ENCODE data around the gene CACNA1G. TPM values are rescaled to one million over a fixed set of nuclear protein-coding genes. Genes with fewer than 3 reads are reported as not detected.

Gene CACNA1G
- total and polyA plus RNA-seq, 2 donors from 2014 or later: 0.06 TPM; not detected in 1

DNA sequence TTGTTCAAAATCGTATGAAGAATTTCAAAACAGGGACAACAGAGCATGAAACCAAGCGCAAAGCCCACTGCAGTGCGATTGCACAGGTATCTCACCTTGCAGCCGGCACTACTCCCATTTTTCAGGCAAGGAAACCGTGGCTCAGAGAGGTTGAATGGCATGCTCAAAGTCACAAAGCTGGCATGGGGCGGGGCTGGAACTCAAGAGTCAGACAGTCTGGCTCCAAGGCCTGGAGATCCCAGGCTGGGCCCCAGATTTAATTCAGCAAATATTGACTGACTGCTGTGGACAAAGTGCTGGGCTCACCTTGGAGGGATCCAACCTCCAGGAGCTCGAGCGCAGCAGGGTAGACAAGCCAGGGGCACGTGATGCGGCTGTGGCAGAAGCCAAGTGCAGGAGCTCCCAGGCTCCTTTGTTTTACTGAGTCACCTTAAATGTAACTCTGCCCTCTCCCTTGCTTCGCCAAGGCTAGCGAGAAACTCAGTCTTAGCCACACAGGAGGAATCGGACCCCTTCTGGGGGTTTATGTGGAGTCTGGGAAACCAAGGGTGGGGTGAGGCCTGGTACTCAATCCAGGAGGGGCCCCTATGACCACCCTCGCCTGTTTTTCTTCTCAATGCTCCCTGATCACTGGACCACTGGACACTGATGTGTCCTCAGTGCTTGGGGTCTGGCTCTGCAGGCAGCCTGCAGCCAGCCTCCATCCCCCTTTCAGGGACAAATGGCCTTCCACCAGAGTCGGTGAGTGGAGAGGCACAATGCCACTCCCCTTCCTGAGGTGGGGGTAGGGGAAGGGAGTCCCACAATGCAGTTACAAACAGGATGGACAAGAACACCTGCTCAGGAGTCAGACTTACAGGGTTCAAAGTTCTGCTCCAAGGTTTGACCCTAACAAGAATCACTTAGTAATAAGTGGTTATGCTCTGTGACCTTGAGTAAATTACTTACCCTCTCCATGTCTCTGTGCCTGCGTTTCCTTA lies 17.4 kb upstream of the CACNA1G start:
- no peak for FAIRE-seq
- Histone ChIP-seq H3K4me1 (ENCODE audit: control insufficient read depth in 2 of 3, insufficient read depth in 2 of 3, low read depth in 1 of 3, low read length in 3 of 3) (peaks cover 0 to 39% (median 9%) of the 10 kb centered on the region in 3 donors), H3K9me3 (ENCODE audit: control insufficient read depth in 2 of 3, insufficient read depth in 1 of 3, low read length in 3 of 3) (no peaks in the 10 kb centered on the region), H3K4me3 (ENCODE audit: low read length in 3 of 3) (no peak overlapping the region), H3K27ac (ENCODE audit: low read depth in 2 of 2, low read length in 2 of 2) (no peak overlapping the region), H3K27me3 (ENCODE audit: control insufficient read depth, insufficient read depth, low read length) (no peaks in the 10 kb centered on the region), H3K36me3 (ENCODE audit: control insufficient read depth in 2 of 3, insufficient read depth in 3 of 3, low read length in 3 of 3) (peaks cover 0 to 3% (median 2%) of the 10 kb centered on the region in 3 donors), H3K9ac (ENCODE audit: low read length in 3 of 3) (peak overlapping the region in 1 of 3 donors; percentile 79)
- DNase-seq: peak in 1 of 5 donors; percentile 54
- intact Hi-C loops (cut with DNase I): loop anchor here (10.0 kb wide), 2 partner anchors 302 to 412 kb away; no protein-coding TSS in a partner anchor
- TF ChIP-seq, protein P1, sequence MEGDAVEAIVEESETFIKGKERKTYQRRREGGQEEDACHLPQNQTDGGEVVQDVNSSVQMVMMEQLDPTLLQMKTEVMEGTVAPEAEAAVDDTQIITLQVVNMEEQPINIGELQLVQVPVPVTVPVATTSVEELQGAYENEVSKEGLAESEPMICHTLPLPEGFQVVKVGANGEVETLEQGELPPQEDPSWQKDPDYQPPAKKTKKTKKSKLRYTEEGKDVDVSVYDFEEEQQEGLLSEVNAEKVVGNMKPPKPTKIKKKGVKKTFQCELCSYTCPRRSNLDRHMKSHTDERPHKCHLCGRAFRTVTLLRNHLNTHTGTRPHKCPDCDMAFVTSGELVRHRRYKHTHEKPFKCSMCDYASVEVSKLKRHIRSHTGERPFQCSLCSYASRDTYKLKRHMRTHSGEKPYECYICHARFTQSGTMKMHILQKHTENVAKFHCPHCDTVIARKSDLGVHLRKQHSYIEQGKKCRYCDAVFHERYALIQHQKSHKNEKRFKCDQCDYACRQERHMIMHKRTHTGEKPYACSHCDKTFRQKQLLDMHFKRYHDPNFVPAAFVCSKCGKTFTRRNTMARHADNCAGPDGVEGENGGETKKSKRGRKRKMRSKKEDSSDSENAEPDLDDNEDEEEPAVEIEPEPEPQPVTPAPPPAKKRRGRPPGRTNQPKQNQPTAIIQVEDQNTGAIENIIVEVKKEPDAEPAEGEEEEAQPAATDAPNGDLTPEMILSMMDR (IDR thresholded peaks at IDR 0.05; ENCODE audit: borderline replicate concordance, extremely low read depth, insufficient read depth): no peak

DNA sequence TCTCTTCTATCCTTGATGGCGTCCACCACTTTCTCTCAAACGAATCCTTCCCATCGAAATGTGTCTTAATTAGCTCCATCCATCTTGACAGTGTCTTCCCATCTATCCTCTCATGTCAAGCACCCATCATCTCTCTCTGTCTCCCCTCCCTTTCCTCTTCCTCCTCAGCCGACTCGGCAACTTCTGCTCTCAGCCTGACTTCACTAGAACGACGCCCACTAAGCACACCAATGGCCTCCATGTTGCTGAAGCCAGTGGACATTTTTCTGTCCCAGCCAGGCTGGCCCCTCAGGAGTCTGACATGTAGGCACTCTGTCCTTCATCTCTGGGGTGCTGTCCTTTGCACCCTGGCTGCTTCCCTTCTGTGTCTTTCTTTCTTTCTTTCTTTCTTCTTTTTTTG lies 16.0 kb upstream of the CACNA1G start:
- DNase-seq: no peak
- H3K9me3 ChIP-seq (ENCODE audit: control insufficient read depth in 2 of 3, insufficient read depth in 1 of 3, low read length in 3 of 3): no peaks in the 10 kb centered on the region
- no peaks in the 10 kb centered on the region for H3K27me3 ChIP-seq (ENCODE audit: control insufficient read depth, insufficient read depth, low read length)
- TF ChIP-seq, protein P1 (IDR thresholded peaks at IDR 0.05; ENCODE audit: borderline replicate concordance, extremely low read depth, insufficient read depth): no peak
- no peak for FAIRE-seq
- peaks cover 0 to 29% (median 9%) of the 10 kb centered on the region in 3 donors for H3K4me1 ChIP-seq (ENCODE audit: control insufficient read depth in 2 of 3, insufficient read depth in 2 of 3, low read depth in 1 of 3, low read length in 3 of 3)
- intact Hi-C loops (cut with DNase I): loop anchor here (10.0 kb wide), 2 partner anchors 300 to 410 kb away; no protein-coding TSS in a partner anchor
- no peak overlapping the region for H3K27ac ChIP-seq (ENCODE audit: low read depth in 2 of 2, low read length in 2 of 2)
- peak overlapping the region in 1 of 3 donors; percentile 26 for H3K9ac ChIP-seq (ENCODE audit: low read length in 3 of 3)
- H3K4me3 ChIP-seq (ENCODE audit: low read length in 3 of 3): no peak overlapping the region
- H3K36me3 ChIP-seq (ENCODE audit: control insufficient read depth in 2 of 3, insufficient read depth in 3 of 3, low read length in 3 of 3): no peaks in the 10 kb centered on the region

DNA sequence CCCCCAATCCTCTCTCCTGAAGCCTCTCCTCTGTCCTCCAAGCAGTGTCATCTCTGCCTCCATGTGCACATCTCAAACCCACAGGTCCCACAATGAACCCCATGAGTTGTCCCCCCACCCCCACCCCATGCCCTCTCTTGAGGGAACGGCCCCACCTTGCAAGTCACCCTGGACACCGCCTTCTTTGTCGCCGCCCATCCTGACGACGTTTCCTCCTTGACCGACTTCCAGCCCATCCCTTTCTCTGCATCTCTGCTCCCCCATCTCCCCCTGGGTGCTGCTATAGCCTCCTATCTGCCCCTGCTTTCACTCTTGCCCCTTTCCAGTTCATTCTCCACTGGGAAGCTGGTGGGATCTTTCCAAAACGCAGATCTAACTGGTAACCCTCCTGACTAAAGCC lies 15.2 kb upstream of the CACNA1G start:
- Histone ChIP-seq H3K36me3 (ENCODE audit: control insufficient read depth in 2 of 3, insufficient read depth in 3 of 3, low read length in 3 of 3) (no peaks in the 10 kb centered on the region), H3K9ac (ENCODE audit: low read length in 3 of 3) (no peak overlapping the region), H3K27ac (ENCODE audit: low read depth in 2 of 2, low read length in 2 of 2) (no peak overlapping the region), H3K27me3 (ENCODE audit: control insufficient read depth, insufficient read depth, low read length) (no peaks in the 10 kb centered on the region), H3K4me3 (ENCODE audit: low read length in 3 of 3) (no peak overlapping the region), H3K4me1 (ENCODE audit: control insufficient read depth in 2 of 3, insufficient read depth in 2 of 3, low read depth in 1 of 3, low read length in 3 of 3) (peaks cover 0 to 27% (median 9%) of the 10 kb centered on the region in 3 donors), H3K9me3 (ENCODE audit: control insufficient read depth in 2 of 3, insufficient read depth in 1 of 3, low read length in 3 of 3) (no peaks in the 10 kb centered on the region)
- FAIRE-seq: no peak
- DNase-seq: no peak
- TF ChIP-seq, protein P1 (IDR thresholded peaks at IDR 0.05; ENCODE audit: borderline replicate concordance, extremely low read depth, insufficient read depth): no peak
- intact Hi-C loops (cut with DNase I): loop anchor here (5.0 to 10.0 kb wide), 3 partner anchors 82 to 409 kb away; no protein-coding TSS in a partner anchor

Data from kidney (tissue), 14 donors.